Pancreas (tissue), 10 donors: ENCODE results near the gene MUS81. TPM values are rescaled to one million over a fixed set of nuclear protein-coding genes. Genes with fewer than 3 reads are reported as not detected.
A peak's percentile ranks its signal among the peaks of the same experiment; 100 is the strongest.

Experiments
- ATAC-seq, 4 donors: fragments of 200-7000 bp; cut with Tn5 transposase; one replicate each; pipeline versions ENCODE4 v1.8.0 to v1.9.1; 2020; ENCODE audit warnings: mild to moderate bottlenecking in 4 of 4, moderate library complexity in 4 of 4
- DNase-seq, 6 donors: peaks; one replicate each; pipeline ENCODE4 v3.0.0-alpha.2; 2020
- FAIRE-seq: peaks from 2 replicates; lab custom pipeline; 2012; peaks lifted over from hg19 to GRCh38; lab: Jason Lieb, UNC
- H3K27ac ChIP-seq, 4 donors: fragments of 200-600 bp; sonication (generic); 1 replicate in 3 of 4; 2 replicates in 1 of 4; pipeline versions ENCODE4 v1.5.0 to v1.8.0; 2020
- H3K27me3 ChIP-seq, 4 donors: fragments of 200-600 bp; one replicate each; pipeline ENCODE4 v1.8.0; 2021
- H3K36me3 ChIP-seq, 3 donors: fragments of 200-600 bp; sonication (generic) in 1 of 3; one replicate each; pipeline versions ENCODE4 v1.5.0 to v1.8.0; 2020 to 2021
- H3K4me1 ChIP-seq, 3 donors: fragments of 200-600 bp; one replicate each; pipeline ENCODE4 v1.8.0; 2021
- H3K4me3 ChIP-seq, 4 donors: fragments of 200-600 bp; sonication (generic) in 2 of 4; one replicate each; pipeline versions ENCODE4 v1.5.0 to v1.8.0; 2020 to 2021
- H3K9me3 ChIP-seq, 4 donors: fragments of 200-600 bp; one replicate each; pipeline ENCODE4 v1.8.0; 2021
- WGBS, 2 donors: extraction: QIAGEN DNeasy Blood & Tissue Kit; methylation state at CpG; one replicate each; pipeline ENCODE4 v1.1.7; 2013; 5-methylcytosine and 5-hydroxymethylcytosine counted together
- intact Hi-C, 3 donors: fragments of 100-400 bp; cut with DNase I; formaldehyde crosslinking; loops; one replicate each; pipeline versions ENCODE4 v1.11.1 to v1.14.2; 2022
- polyA plus RNA-seq, 2 donors: library from polyadenylated mRNA; stranded (reverse); fragments of 200-250 nt; gene quantifications; one replicate each; pipeline ENCODE4 v1.2.3, GENCODE V29; 2013
- total RNA-seq, 6 donors: library from RNA; stranded (reverse); fragmentation: NEBNext Ultra II Directional in 4 of 6; extraction: Animal tissue kit (Norgen Biotek cat#: 25700) in 4 of 6; gene quantifications; one replicate each; pipeline versions ENCODE4 v1.2.1 to v1.2.4, GENCODE V29; 2021 to 2023
- TF ChIP-seq, protein P1 (sequence below), 4 donors: fragments of 200-600 bp; sonication (generic) in 3 of 4; IDR thresholded peaks; one replicate each; pipeline versions ENCODE4 v1.5.0 to v1.8.0; 2021; ENCODE audit warnings: antibody characterized with exemption in 4 of 4
- donor health status: healthy with polysubstance abuse.
- donor health status: DM: no; HTN: no; CAD: no; lungs with moderate emphysema.
- donor health status: DM: no; HTN: no; CAD: no.
- donor health status: control.
- donor health status: control.
- donor health status: Bipolar disorder and iron deficiency.
- donor health status: DM: yes; HTN: yes; CAD: no.
- donor health status: DM: no; HTN: no; CAD: no.
- donor health status: DM: no; HTN: no; CAD: no.
- donor health status: DM: yes; HTN: yes; CAD: no.

Gene MUS81
- total and polyA plus RNA-seq, 8 donors = 12.7 to 62.6 (median 22.5) TPM

GRCh38 chr11:65814986-65815565, 45.2 kb upstream of the MUS81 start:
- Histone ChIP-seq H3K4me1 (peaks cover 0 to 6% (median 6%) of the 10 kb centered on the region in 3 donors), H3K36me3 (no peaks in the 10 kb centered on the region), H3K27me3 (no peaks in the 10 kb centered on the region), H3K27ac (no peak overlapping the region), H3K4me3 (no peak overlapping the region), H3K9me3 (no peaks in the 10 kb centered on the region)
- DNase-seq (no peak), ATAC-seq (no peak), FAIRE-seq (no peak)
- 79% methylated on average over 16 of the region's 16 CpGs for WGBS, 2 donors
- intact Hi-C loops = loop anchor here in 1 of 3 donors (5.0 kb wide), 1 partner anchor 108 kb away; no protein-coding TSS in a partner anchor
- TF ChIP-seq, protein P1, sequence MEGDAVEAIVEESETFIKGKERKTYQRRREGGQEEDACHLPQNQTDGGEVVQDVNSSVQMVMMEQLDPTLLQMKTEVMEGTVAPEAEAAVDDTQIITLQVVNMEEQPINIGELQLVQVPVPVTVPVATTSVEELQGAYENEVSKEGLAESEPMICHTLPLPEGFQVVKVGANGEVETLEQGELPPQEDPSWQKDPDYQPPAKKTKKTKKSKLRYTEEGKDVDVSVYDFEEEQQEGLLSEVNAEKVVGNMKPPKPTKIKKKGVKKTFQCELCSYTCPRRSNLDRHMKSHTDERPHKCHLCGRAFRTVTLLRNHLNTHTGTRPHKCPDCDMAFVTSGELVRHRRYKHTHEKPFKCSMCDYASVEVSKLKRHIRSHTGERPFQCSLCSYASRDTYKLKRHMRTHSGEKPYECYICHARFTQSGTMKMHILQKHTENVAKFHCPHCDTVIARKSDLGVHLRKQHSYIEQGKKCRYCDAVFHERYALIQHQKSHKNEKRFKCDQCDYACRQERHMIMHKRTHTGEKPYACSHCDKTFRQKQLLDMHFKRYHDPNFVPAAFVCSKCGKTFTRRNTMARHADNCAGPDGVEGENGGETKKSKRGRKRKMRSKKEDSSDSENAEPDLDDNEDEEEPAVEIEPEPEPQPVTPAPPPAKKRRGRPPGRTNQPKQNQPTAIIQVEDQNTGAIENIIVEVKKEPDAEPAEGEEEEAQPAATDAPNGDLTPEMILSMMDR (IDR thresholded peaks at IDR 0.05) = no peak

- Histone ChIP-seq H3K9me3 (no peaks in the 10 kb centered on the region), H3K36me3 (no peaks in the 10 kb centered on the region), H3K27me3 (no peaks in the 10 kb centered on the region), H3K4me3 (peak overlapping the region in 1 of 4 donors; percentile 52), H3K4me1 (peaks cover 0 to 8% (median 6%) of the 10 kb centered on the region in 3 donors), H3K27ac (no peak overlapping the region)
- ATAC-seq (no peak), FAIRE-seq (no peak), DNase-seq (no peak)
- TF ChIP-seq, protein P1 (IDR thresholded peaks at IDR 0.05) = no peak
- intact Hi-C loops = loop anchor here in 1 of 3 donors (5.0 kb wide), 1 partner anchor 109 kb away; no protein-coding TSS in a partner anchor
- 96 to 97% methylated on average over 3 of the region's 3 CpGs for WGBS, 2 donors
Measured at GRCh38 chr11:65816696-65817095, 43.5 kb upstream of the MUS81 start.

DNA sequence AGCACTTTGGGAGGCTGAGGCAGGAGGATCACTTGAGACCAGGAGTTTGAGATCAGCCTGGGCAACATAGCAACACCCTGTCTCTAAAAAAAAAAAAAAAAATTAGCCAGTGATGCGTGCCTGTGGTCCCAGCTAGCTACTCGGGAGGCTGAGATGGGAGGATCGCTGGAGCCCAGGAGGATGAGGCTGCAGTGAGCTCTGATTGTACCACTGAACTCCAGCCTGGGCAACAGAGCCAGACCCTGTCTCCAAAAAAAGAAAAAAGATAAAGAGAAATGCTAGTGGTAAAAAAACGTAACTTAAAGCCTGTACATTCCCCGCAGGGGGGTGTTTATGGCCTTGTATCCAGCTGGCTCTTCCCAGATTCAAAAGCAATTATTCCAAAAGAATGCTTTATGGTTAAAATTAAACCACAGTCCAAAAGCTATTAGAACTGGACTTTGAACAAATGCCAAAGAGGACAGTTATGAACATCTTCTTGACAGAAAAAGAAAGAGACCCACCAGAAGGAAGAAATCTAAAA, 42.9 kb upstream of the MUS81 start:
- ATAC-seq (no peak), DNase-seq (no peak), FAIRE-seq (no peak)
- 45% methylated on average over 5 of the region's 5 CpGs for WGBS, 2 donors
- Histone ChIP-seq H3K36me3 (no peaks in the 10 kb centered on the region), H3K27me3 (no peaks in the 10 kb centered on the region), H3K4me3 (peak overlapping the region; percentile 43 to 64 (median 52)), H3K4me1 (peaks cover 0 to 8% (median 8%) of the 10 kb centered on the region in 3 donors), H3K27ac (peak overlapping the region; percentile 37 to 84 (median 75)), H3K9me3 (no peaks in the 10 kb centered on the region)
- TF ChIP-seq, protein P1 (IDR thresholded peaks at IDR 0.05) = no peak
- intact Hi-C loops = loop anchor here in 1 of 3 donors (5.0 kb wide), 1 partner anchor 110 kb away; no protein-coding TSS in a partner anchor

DNA sequence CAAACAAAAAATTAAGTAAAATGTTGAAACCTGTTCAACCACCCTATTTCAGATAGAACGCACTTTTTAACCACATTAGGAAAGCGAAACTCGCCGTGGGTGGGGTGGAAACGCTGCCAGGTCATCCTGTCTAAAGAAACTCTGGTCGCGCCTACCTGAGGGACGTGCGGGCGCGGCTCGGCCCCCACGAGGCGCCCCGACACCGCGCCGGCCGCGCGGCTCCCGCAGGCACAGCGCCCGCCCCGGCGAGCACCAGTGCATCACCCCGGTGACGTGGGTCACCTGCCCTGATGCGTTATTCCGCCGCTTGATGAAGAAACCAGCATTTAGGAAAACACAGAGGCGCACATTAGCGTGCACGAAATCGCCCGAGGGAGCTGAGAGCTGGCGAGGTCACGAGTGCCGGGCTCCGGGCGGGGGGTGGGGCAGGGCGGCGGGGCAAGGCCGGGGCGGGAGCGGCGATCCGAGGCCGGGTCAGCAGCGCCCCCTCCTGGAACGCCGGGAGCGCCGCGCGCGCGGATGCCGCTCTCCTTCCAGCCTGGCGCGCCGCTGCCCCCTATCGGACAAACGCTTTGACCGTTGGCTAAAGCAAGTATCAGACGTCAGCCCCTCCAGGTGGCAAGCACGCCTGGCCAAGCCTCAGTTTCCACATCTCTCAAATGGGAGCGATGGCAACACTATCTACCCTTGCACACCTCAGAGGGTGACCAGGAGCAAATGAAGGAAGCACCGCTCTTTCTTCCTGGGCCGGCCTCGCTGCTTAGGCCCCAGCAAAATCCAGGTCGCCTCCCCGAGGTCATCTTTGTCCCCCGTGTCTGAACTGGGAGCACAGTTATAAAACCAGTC, 42.2 kb upstream of the MUS81 start:
- no peaks in the 10 kb centered on the region for H3K9me3 ChIP-seq
- intact Hi-C loops = loop anchor here in 1 of 3 donors (5.0 kb wide), 1 partner anchor 111 kb away; no protein-coding TSS in a partner anchor
- no peaks in the 10 kb centered on the region for H3K36me3 ChIP-seq
- WGBS, 2 donors = 5 to 6% methylated on average over 74 of the region's 74 CpGs
- peaks cover 0 to 15% (median 11%) of the 10 kb centered on the region in 3 donors for H3K4me1 ChIP-seq
- H3K4me3 ChIP-seq = peak overlapping the region; percentile 43 to 64 (median 52)
- peak overlapping the region; percentile 37 to 84 (median 75) for H3K27ac ChIP-seq
- DNase-seq = peak; percentile 89 to 100 (median 96)
- TF ChIP-seq, protein P1 (IDR thresholded peaks at IDR 0.05) = peak; percentile 99 to 100 (median 99)
- no peaks in the 10 kb centered on the region for H3K27me3 ChIP-seq
- no peak for FAIRE-seq
- peak; percentile 89 to 98 (median 95) for ATAC-seq
